Activated CD4-positive, alpha-beta T cell treated with anti-CD3 and anti-CD28 coated beads, Interleukin-2, amount 50 U/mL, for 16 hours (primary cell): ENCODE measurements around the gene FHOD3.
"Not testable (repeated sequence)": the region's sequence is repeated elsewhere in the genome, so short reads cannot be mapped to it uniquely, and the experiment has no call there.

Experiments used
- DNase-seq: peaks from one replicate; pipeline ENCODE4 v3.0.0-alpha.2; 2020

The FHOD3 gene

DNA sequence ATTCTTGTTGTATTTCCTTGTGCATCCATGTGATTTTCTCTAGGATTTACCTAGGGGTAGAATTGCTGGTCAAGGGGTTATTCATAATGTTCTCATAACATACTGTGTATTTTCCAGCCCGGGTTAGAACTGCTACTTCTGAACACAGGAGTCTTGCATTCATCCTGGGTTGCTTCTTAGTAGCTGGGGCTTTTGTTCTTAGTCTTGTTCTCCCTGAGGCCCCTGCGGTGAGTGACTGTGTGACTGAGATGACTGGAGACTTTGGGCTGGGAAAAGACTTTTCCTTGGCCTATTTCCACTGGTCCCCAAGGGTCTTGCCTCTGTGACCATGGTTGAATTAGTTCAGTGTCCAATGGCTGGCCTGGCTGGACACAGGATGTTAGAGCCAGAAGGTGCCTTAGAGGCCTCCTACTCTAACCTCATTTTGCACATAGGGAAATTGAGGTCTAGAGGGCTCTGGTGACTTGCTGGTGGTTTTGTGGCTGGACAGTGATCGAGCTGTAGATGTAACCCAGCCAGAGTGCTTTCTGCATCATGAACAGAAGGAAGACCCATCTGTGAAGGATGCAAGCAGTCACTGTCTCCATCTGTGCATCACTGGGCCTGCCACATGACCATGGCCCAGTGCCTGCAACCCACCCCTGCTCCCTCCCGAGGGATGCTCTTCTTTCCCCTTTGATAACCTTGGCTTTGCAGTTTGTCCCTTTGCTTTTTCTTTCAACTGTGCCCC, 233.3 kb downstream of the FHOD3 start:
- no peak for DNase-seq

DNA sequence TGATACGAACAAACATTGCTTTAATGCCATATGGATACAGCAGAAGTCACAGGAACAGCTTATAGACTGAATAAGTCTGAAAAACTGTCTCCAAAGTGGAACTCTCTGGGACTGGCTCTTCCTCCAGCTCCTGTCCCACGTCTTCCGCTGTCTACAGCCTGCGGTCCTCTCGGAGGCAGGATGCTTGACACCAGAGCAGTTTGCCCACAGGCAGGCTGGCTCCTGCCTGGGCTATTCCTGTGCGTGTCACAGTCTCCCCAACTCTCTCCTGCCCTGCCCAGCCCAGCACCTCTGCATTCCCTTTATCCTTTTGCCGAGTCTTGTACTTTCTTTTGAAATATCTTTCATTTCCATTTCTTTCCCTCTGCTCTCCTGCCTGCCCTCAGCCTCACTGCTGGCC, 234.1 kb downstream of the FHOD3 start:
- no peak for DNase-seq

DNA sequence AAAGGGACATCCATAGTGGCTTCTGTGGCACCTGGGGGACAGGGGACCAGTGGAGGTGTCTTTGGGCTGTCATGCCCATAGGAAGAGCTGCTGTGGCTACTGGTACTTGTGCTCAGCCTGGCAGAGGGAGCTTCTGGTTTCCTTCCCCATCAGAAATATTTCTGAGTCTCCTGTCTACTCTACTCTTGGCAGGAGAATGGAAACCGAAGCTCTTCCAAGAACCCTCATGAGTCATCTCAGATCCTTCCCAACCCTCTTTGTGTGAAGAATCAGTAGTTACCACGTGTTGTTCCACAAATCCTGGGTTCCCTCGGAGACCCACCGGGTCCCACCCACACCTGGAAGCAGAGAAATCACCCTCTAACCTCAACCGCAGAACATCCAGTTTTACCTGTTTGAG, 234.9 kb downstream of the FHOD3 start:
- DNase-seq: no peak

DNA sequence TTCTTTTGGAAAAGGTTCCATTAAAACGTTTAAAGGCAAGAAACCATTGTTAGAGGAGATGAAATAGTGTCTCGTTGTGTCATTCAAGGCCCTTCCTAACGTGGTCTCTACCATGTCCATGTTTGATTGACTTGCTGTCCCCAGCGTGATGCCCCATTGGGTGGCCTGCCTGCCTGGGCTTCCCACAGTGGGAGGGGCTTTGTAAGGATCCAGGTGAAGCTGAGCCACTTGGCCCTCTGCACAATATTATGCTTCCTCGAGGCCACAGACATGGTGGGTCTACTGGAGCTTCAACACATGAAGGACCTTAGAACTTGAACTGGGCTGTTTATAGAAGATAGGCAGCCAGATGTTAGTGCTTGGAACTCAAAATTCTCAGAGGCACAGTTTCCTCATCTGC, 235.3 kb downstream of the FHOD3 start:
- DNase-seq: no peak

DNA sequence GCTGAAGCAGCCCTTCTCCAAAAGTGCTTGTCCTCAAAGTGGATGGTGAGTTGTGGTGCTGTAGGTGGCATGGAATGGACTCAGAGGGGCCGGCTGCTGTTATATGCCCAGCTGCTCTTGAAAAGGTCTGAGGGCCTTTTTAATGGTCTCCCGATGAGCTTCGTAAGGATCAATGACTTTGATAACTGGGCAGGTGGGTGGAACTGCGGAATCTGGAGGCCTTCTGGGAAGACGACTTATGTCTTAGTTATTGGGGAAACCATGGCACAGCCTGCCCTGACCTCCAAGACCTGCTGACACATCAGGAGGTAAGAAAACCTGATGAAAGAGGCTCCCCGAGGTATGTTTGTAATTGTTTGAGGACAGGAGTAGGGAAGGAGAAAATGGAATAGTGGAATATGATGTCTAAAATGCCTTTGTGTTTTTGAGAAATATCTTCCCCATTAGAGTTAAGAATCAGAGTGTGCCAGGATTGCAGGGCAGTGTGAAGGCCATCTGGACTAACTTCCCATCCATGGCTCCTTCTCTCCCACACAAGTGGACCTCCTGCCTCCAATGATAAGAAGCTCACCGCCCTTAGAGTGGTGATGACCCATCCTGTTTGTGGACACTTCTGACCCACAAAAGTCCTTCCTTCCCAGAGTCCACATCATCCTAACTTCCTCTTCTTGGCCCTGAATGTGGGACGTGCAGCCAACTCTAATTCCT, 236.1 kb downstream of the FHOD3 start:
- no peak for DNase-seq

DNA sequence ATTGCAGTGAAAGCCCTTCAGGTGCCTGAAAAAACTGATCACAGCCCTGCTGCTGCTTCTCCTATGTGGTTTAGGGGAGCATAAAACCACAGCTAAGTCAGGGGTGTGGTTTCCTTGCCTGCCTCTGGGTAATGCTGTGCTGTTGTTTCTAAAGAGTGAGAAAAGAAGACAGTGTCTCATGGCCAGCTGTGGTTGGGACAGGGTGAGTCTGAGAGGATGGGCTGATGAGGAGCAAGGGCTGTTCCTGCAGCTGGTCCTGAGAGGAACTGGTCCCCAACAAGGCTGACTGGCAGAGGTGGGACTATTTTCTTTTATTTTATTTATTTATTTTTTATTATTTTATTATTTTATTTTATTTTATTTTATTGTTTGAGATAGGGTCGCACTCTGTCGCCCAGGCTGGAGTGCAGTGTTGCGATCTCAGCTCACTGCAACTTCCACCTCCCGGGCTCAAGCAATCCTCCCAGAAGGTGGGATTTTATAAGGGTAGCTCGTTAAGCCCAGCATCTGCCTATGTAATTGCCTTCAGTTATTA, 236.7 kb downstream of the FHOD3 start:
- DNase-seq: no peak

DNA sequence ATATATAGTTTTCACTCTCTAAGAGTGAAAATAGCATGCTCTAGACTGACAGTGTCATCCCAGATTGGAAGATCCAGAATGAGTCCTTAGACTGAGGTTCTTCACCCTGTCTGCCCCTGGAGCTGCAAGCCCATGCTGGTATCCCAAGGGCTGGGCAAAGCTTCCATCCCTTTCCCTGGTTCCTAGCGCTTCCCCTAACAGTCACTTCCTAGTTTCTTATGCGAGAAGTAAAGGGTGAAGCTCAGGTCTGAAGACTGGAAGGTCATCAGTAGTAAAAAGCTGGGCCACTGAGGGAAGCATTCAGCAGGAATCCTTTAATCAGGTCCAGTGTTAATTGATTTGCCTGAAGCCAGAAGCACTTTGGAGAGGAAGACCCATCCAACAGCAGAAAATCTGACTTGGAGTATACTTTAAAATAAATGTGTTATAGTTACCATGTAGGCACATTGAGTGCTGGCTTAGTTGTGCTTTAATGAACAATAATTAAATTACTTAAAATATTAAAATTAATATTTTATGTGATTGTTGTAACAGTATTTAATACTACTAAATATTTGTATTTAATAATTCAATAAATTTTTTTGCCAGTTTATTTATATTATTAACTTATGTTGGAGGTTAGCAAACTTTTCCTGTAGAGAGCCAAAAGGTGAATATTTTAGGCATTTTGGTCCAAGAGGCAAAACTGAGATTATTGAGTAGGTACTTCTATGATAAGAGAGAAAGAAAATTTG, 237.9 kb downstream of the FHOD3 start:
- no peak for DNase-seq

DNA sequence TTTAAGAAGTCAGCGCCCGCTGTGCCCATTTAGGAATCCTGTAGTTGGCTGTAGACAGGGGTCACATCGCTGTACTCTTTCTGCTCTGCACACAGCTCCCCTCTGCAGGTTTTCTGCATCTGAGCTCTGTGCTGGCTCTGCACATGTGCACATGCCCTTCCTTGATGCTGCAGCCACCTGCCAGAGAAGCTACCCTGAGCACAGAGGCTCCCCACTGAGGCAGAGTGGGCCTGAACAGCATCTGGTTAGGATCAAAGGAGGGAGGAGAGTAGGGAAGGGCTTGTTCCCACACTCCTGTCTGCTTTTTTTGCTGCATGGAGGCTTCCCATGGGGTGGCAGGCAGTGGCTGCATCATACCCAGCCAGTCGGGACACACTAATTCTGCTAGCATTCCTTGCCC, 238.9 kb downstream of the FHOD3 start:
- DNase-seq: no peak

DNA sequence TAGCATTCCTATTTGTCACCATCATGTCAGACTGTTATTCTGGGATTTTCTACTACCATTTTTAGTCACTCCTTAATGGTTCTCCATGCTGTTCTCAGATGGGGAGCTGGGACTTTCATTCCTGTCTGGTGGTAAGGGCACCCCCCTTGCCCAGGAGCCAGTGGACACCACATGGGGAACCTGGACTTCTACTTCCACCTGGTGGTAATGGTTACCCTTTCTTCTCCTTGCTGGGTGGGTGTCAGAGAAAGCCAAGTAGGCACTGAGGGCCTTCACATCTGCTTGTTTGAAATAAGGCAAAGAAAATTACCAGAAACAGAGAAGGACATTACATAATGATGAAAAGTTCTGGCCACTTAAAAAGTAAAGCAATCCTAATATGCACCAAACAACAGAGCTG, 239.8 kb downstream of the FHOD3 start:
- no peak for DNase-seq

DNA sequence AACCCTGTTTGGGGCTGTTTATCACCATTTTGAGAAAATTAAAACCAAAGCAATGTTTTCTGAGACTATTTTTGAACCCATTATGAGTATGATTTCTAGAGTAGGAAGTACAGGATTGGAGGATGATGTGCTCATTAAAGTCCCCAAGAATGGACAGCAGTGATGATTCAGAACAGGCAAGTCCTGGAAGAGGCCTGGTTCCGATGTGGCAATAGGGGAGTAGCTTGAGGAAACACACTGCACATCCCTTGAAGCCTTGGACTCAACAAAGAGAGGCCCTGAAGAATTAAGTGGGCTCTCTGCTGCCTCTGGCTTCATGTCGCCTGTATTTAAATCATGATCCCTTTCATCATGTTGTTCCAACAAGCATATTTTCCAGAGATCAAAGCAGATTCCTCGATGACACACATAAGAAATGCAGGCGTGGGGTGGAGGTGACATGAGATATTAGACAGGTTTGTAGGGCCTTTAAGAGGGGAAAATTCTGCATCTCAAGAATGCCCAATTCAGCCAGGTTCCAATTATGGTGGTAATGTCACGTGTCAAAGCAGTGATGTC, 242.2 kb downstream of the FHOD3 start:
- DNase-seq: no peak

DNA sequence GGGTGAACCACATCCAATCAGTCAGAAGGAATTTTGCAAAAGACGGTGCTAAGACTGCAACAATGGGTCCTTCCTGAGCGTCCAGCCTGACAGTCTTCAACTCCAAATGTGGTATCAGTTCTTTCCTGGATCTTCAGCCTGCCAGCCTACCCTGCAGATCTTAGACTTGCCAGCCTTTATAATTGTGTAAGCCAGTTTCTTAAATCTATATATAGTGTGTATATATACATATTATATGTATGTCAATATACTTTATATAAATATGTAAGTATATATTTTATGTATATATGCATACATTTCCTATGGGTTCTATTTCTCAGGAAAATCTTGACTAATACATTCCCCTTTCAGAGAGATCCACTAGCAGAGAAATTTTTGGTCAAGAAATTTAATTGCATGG, 245.5 kb downstream of the FHOD3 start:
- DNase-seq: no peak

DNA sequence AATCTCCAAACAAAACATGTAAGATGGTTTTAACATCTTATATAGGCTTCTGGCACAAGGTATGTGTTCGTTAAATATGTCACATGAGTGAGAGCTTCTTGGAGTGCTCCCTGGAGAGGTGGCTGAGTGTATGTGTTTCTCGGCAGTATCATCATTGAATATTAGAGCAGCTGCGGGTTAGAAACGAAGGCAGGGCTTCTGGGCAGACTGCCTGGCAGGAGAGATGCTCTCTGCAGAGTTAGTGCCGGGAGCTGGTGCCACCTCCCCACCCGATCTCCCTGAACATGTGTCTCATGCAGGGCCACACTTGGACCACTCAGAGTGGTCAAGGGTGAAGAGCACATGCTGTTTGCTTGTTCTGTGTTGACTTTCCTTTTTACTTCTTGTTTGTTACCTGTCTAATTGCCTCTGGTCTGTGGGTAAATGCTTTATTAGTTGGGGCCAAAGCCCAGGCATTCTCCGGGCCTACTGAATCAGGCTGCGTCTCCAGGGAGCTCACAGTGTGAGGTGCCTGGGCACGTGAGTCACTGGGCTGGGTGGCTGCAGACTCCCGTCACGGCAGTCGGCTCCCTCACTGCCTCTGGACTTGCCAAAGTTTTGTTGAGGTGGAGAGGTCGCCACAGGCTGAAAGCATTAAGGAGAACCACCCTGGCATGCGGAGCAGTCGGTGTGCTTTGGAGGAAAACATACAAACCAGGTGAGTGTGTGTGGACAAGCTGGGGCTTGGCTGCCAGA, 246.6 kb downstream of the FHOD3 start:
- DNase-seq: no peak

DNA sequence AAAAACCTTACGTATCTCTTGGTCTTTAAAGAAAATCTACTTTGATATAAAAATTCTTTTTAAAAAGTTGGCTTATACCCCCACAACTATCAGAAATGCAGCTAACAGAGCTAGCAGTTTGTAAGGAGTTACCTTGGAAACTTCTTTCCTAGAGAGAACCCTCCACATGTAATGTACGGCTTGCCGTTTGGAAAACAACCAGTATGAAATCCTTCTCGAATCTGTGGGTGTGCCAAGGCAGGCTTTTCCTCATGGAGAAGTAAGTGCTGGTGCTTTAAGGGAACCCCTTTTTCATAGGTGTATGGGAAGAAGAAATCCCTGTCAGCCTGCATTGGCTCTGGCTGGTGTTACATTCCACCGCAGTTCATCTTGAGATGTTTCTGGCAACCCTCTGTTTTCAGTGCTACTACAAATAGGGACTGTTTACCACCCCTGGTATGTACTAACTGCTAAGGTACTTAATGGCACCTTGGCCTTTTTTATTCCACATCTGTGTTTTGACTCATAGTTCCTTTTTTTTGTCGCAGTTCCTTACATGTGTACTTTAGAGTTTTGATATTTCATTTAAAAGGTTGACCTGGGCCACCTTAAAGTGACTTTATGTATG, 248.4 kb downstream of the FHOD3 start:
- DNase-seq: no peak

DNA sequence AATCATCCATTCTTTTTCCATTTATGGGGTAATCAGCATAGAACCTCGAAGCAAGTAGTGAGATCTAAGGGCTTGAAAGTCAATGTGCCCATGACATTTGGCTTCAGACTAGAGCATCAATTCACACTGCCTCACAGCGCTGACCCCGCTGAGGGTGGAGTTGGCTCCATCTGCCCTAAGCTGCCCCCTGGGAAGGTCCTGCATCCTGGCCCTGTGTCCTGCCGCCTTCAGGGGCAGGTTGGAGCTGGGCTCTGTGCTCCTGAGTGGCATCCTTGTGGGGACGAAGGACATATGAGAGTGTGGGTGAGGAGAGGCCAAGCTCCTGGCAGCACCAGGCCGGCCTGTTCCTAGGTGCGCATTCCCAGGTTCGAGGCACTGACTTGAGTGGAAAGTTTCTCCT, 249.4 kb downstream of the FHOD3 start:
- DNase-seq: no peak

DNA sequence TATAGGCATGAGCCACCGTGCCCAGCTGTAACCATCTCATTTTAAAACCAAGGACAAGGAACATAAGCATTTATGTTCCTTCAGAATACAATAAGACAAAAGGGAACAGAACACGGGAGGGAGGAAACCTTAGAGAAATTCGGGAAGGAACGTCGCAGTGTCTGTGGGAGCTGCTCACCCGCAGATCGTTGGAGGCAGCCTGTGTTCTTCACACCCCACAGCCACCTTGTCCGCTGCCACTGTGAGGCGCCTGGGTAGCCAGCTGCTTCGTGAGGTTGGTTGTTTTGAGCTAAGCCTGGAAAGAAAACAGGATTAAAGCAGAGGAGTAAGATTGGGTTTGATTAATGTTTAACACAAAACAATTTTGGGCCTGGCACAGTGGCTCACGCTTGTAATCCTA, 250.0 kb downstream of the FHOD3 start:
- no peak for DNase-seq

DNA sequence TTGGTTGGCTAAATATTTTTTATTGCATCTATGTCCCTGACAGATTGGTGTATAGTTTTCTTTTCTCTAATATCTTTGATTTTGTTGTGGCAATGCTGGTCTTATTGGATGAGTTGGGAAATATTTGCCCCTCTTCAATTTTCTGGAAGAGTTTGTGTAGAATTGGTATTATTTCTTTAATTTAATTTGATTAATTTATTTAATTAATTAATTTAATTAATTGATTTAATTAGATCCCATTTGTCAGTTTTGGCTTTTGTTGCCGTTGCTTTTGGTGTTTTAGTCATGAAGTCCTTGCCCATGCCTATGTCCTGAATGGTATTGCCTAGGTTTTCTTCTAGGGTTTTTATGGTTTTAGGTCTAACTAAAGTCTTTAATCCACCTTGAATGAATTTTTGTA, 253.8 kb downstream of the FHOD3 start:
- DNase-seq: not testable (repeated sequence)

DNA sequence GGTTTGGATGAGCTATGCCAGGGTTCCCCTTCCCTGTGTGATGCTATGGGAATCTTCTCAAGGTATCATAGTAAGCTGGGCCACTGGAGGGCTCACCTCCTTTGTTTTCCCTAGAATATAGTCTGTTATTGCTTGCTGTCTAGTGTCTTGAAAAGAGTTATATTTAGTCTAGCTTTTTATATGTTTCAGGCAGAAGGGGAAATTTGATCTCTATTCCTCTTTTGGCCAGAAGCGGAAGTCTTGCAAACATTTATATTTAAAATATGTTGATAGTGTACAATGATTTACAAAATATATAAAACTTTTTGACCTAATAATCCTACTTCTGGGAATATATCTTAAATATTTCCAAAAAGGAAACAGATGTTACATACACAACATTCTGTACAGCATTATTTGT, 260.7 kb downstream of the FHOD3 start:
- no peak for DNase-seq

DNA sequence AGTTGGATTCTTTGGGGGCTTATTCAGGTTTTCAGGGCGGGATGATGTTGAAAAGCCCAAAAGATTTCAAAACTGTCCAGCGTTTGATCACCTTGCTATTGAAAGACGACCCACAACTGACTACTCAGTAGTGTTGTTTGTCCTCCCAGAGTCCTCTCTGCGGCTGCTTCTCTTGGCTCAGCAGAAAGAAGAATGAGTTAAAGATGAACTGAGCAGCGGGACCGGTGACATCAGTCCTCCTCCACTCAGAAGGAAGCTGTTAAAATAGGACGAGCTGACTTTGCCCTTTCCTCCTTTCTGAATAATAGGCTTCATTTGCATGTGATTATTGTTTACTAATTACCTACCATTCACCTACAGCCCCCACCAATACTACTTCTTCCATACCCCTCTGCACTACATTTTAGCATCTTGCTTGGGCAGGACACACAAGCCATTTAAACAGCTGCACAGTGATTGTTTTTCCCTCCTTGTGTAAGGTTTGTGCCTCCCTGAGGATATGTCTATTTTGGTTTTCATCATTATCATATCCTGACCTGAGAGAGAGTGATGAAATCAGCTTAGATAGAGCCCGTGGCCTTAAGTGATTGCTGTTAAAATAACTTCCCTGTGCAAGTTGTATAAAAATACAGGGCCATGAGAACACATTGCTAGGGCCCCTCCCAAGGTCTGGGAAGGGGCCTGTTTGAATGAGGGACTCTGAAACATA, 261.8 kb downstream of the FHOD3 start:
- DNase-seq: no peak

DNA sequence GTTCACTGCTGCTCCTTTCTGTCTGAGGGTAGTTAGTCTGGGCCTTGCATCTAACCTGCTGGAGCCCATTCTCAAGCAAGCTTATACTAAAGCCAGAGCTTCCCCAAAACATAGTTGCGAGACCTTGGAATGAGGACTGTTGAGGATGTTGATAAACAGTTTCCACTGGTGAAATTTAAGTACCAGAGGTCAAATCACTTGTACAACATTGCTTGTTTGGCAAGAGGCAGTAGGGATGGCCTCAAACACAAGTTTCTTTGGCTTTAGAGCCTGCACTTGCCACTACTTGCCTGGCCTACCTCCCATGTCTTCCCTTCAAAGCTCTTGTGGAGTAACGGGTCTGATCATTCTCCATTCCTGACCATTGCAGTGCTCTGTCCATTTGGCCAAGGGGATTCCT, 262.7 kb downstream of the FHOD3 start:
- DNase-seq: no peak

DNA sequence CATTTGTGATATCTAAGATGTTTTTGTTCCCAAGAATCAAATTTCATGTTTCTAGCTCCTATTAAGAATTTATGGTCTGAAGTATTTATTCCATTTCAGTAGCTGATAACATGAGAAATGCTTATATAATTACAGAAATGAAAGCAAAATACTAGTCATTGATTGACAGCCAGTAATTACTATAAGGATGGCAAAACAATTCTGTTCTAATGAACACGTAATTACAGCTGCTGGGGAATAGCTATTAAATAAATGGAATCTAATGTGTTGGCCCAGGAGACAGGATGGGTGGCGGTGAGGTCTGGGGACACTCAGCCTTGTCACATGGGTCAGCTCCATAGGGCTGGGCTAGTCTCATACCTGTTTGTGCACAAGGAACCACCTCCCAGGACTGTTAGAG, 263.5 kb downstream of the FHOD3 start:
- DNase-seq: no peak

DNA sequence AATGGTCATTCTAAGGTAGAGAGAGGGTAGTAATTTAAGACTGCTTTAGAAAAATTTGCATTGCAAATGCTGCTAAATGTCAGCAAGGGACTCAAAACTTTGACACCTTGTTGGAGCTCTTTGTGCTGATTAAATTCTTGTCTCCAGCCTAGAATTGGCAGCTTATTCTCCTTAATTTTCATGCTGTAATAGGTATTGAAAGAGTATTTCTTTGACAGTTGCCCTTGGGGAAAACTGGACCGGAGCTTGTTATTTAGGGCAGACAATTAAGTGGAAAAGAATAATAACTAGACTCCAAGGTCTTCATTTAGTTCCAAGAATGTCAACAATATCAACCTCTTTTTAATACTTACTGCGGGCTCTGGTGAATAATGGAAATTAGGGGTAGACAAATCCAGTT, 267.3 kb downstream of the FHOD3 start:
- no peak for DNase-seq

DNA sequence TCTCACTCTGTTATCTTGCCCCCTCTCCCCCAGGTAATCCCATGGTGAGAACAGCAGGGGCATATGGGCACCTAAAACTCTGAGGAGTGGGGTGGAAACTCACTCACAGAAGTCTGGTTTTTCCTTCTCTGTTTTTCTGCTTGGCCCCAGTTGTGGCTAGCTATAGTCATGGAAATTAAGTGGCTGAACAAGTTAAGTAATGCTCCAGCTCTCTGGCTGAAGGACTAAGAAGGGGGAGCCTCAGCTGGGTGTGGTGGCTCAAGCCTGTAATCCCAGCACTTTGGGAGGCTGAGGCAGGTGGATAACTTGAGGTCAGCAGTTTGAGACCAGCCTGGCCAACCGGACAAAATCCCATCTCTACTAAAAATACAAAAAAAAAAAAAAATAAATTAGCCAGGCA, 270.3 kb downstream of the FHOD3 start:
- no peak for DNase-seq
